ENCODE data around the gene RELB. TPM values are rescaled to one million over a fixed set of nuclear protein-coding genes. Genes with fewer than 3 reads are reported as not detected.

Gene RELB
- total and polyA plus RNA-seq, 2 donors from 2014 or later: 10.3 to 30.6 TPM

GRCh38 chr19:45035755-45036154, 34.5 kb downstream of the RELB start:
- FAIRE-seq (no peak), DNase-seq (no peak)
- intact Hi-C loops (cut with DNase I): loop anchor here (10.0 kb wide), 1 partner anchor 149 kb away; no protein-coding TSS in a partner anchor
- H3K9me3 ChIP-seq (ENCODE audit: control insufficient read depth in 2 of 3, insufficient read depth in 1 of 3, low read length in 3 of 3): no peaks in the 10 kb centered on the region
- no peaks in the 10 kb centered on the region for H3K27me3 ChIP-seq (ENCODE audit: control insufficient read depth, insufficient read depth, low read length)
- no peak for TF ChIP-seq CTCF (IDR thresholded peaks at IDR 0.05; ENCODE audit: borderline replicate concordance, extremely low read depth, insufficient read depth)
- no peak overlapping the region for H3K9ac ChIP-seq (ENCODE audit: low read length in 3 of 3)
- H3K36me3 ChIP-seq (ENCODE audit: control insufficient read depth in 2 of 3, insufficient read depth in 3 of 3, low read length in 3 of 3): peaks cover 7 to 16% (median 9%) of the 10 kb centered on the region in 3 donors
- H3K27ac ChIP-seq (ENCODE audit: low read depth in 2 of 2, low read length in 2 of 2): no peak overlapping the region
- H3K4me3 ChIP-seq (ENCODE audit: low read length in 3 of 3): no peak overlapping the region
- H3K4me1 ChIP-seq (ENCODE audit: control insufficient read depth in 2 of 3, insufficient read depth in 2 of 3, low read depth in 1 of 3, low read length in 3 of 3): peaks cover 7 to 9% (median 8%) of the 10 kb centered on the region in 3 donors

GRCh38 chr19:45037393-45038169, 36.3 kb downstream of the RELB start:
- H3K27ac ChIP-seq (ENCODE audit: low read depth in 2 of 2, low read length in 2 of 2): no peak overlapping the region
- TF ChIP-seq CTCF (IDR thresholded peaks at IDR 0.05; ENCODE audit: borderline replicate concordance, extremely low read depth, insufficient read depth): no peak
- DNase-seq (peak in 1 of 5 donors; percentile 78), FAIRE-seq (no peak)
- no peaks in the 10 kb centered on the region for H3K9me3 ChIP-seq (ENCODE audit: control insufficient read depth in 2 of 3, insufficient read depth in 1 of 3, low read length in 3 of 3)
- no peaks in the 10 kb centered on the region for H3K27me3 ChIP-seq (ENCODE audit: control insufficient read depth, insufficient read depth, low read length)
- peaks cover 7 to 21% (median 14%) of the 10 kb centered on the region in 3 donors for H3K36me3 ChIP-seq (ENCODE audit: control insufficient read depth in 2 of 3, insufficient read depth in 3 of 3, low read length in 3 of 3)
- no peak overlapping the region for H3K4me3 ChIP-seq (ENCODE audit: low read length in 3 of 3)
- peaks cover 7 to 15% (median 8%) of the 10 kb centered on the region in 3 donors for H3K4me1 ChIP-seq (ENCODE audit: control insufficient read depth in 2 of 3, insufficient read depth in 2 of 3, low read depth in 1 of 3, low read length in 3 of 3)
- intact Hi-C loops (cut with DNase I): loop anchor here (10.0 kb wide), 1 partner anchor 147 kb away; no protein-coding TSS in a partner anchor
- no peak overlapping the region for H3K9ac ChIP-seq (ENCODE audit: low read length in 3 of 3)

GRCh38 chr19:45038931-45039893, 37.9 kb downstream of the RELB start, which contains the start of gene CLASRP:
Gene CLASRP (plus strand): TSS chr19:45039045. CDS start chr19:45040213, 1,168 bp downstream.
- peak; percentile 90 to 97 (median 96) for DNase-seq
- peak within 1 kb of the TSS; percentile 73 to 93 (median 89) for H3K4me3 ChIP-seq (ENCODE audit: low read length in 3 of 3)
- peaks cover 7 to 16% (median 8%) of the 10 kb centered on the region in 3 donors for H3K4me1 ChIP-seq (ENCODE audit: control insufficient read depth in 2 of 3, insufficient read depth in 2 of 3, low read depth in 1 of 3, low read length in 3 of 3)
- FAIRE-seq: peak; percentile 73
- intact Hi-C loops (cut with DNase I): loop anchor here (10.0 kb wide), 1 partner anchor 146 kb away; no protein-coding TSS in a partner anchor
- H3K9ac ChIP-seq (ENCODE audit: low read length in 3 of 3): peak within 1 kb of the TSS; percentile 77 to 94 (median 81)
- no peaks in the 10 kb centered on the region for H3K27me3 ChIP-seq (ENCODE audit: control insufficient read depth, insufficient read depth, low read length)
- H3K9me3 ChIP-seq (ENCODE audit: control insufficient read depth in 2 of 3, insufficient read depth in 1 of 3, low read length in 3 of 3): no peaks in the 10 kb centered on the region
- peaks cover 9 to 18% (median 16%) of the 10 kb centered on the region in 3 donors for H3K36me3 ChIP-seq (ENCODE audit: control insufficient read depth in 2 of 3, insufficient read depth in 3 of 3, low read length in 3 of 3)
- TF ChIP-seq CTCF (IDR thresholded peaks at IDR 0.05; ENCODE audit: borderline replicate concordance, extremely low read depth, insufficient read depth): no peak
- H3K27ac ChIP-seq (ENCODE audit: low read depth in 2 of 2, low read length in 2 of 2): peak within 1 kb of the TSS; percentile 91 to 95

Data from kidney (tissue), 14 donors.